Psoas muscle (tissue), 8 donors: ENCODE data around the gene PID1. TPM values are rescaled to one million over a fixed set of nuclear protein-coding genes. Genes with fewer than 3 reads are reported as not detected.

Experiments
- ATAC-seq, 4 donors: fragments of 200-7000 bp; cut with Tn5 transposase; one replicate each; pipeline ENCODE4 v1.9.1; 2020; ENCODE audit warnings: moderate library complexity in 3 of 4, mild to moderate bottlenecking in 2 of 4
- DNase-seq, 2 donors: peaks; one replicate each; pipeline ENCODE4 v3.0.0-alpha.2; 2020
- H3K27ac ChIP-seq: fragments of 200-600 bp; one replicate; pipeline ENCODE4 v1.8.0; 2022
- H3K27me3 ChIP-seq, 3 donors: fragments of 200-600 bp in 1 of 3; one replicate each; pipeline versions ENCODE4 v1.6.1 to v1.8.0; 2013 to 2022; ENCODE audit warnings: low read length in 2 of 3, mild to moderate bottlenecking in 2 of 3, moderate library complexity in 1 of 3; ENCODE audit not compliant: insufficient read depth in 3 of 3
- H3K36me3 ChIP-seq, 2 donors: fragments of 200-600 bp in 1 of 2; one replicate each; pipeline versions ENCODE4 v1.6.1 to v1.8.0; 2013 to 2022; ENCODE audit warnings: low read depth in 1 of 2, mild to moderate bottlenecking in 1 of 2, moderate library complexity in 1 of 2; ENCODE audit not compliant: insufficient read depth in 1 of 2
- H3K4me1 ChIP-seq: fragments of 200-600 bp; one replicate; pipeline ENCODE4 v1.8.0; 2022
- H3K4me3 ChIP-seq: fragments of 200-600 bp; one replicate; pipeline ENCODE4 v1.8.0; 2022; ENCODE audit warnings: mild to moderate bottlenecking
- H3K9me3 ChIP-seq: fragments of 200-600 bp; one replicate; pipeline ENCODE4 v1.8.0; 2022
- CTCF ChIP-seq: fragments of 200-600 bp; IDR thresholded peaks from one replicate; pipeline ENCODE4 v1.8.0; 2022; ENCODE audit warnings: antibody characterized with exemption
- WGBS, 3 donors: extraction: QIAGEN DNeasy Blood & Tissue Kit; methylation state at CpG; one replicate each; pipeline versions ENCODE4 v1.1.6 to v1.1.7; 2013; 5-methylcytosine and 5-hydroxymethylcytosine counted together
- intact Hi-C, 2 donors: fragments of 100-400 bp; cut with DNase I; formaldehyde crosslinking; loops; one replicate each; pipeline versions ENCODE4 v1.11.0 to v1.14.2; 2022
- polyA plus RNA-seq, 3 donors: library from polyadenylated mRNA; stranded (reverse); fragments of 200-250 nt; gene quantifications; one replicate each; pipeline ENCODE4 v1.2.3, GENCODE V29; 2013
- total RNA-seq, 4 donors: library from RNA; stranded (reverse); fragmentation: NEBNext Ultra II Directional in 2 of 4; extraction: Animal tissue kit (Norgen Biotek cat#: 25700) in 2 of 4; gene quantifications; one replicate each; pipeline versions ENCODE4 v1.2.1 to v1.2.4, GENCODE V29; 2021 to 2023
- donor health status: healthy with polysubstance abuse.
- donor health status: DM: no; HTN: no; CAD: no; lungs with moderate emphysema.
- donor health status: Bipolar disorder and iron deficiency.
- donor health status: healthy.
- donor health status: DM: yes; HTN: yes; CAD: no.
- donor health status: DM: no; HTN: no; CAD: no.
- donor health status: DM: no; HTN: no; CAD: no.
- donor health status: DM: yes; HTN: yes; CAD: no.

The PID1 gene
- total and polyA plus RNA-seq, 7 donors = 4.3 to 10.6 (median 6.6) TPM

GRCh38 chr2:229160984-229161383 is 110.1 kb downstream of the PID1 start:
- no peaks in the 10 kb centered on the region for H3K9me3 ChIP-seq
- WGBS, 3 donors = 71 to 91% (median 81%) methylated on average over 2 of the region's 2 CpGs
- intact Hi-C loops = no loop called here
- H3K4me3 ChIP-seq = no peak overlapping the region
- no peak for TF ChIP-seq CTCF
- no peaks in the 10 kb centered on the region for H3K4me1 ChIP-seq
- H3K27ac ChIP-seq = no peak overlapping the region
- DNase-seq (no peak), ATAC-seq (peak in 2 of 4 donors; percentile 62 to 64)
- no peaks in the 10 kb centered on the region for H3K36me3 ChIP-seq
- no peaks in the 10 kb centered on the region for H3K27me3 ChIP-seq

GRCh38 chr2:229160180-229160579 is 110.9 kb downstream of the PID1 start:
- TF ChIP-seq CTCF = no peak
- intact Hi-C loops = no loop called here
- H3K27ac ChIP-seq = no peak overlapping the region
- H3K27me3 ChIP-seq = no peaks in the 10 kb centered on the region
- no peaks in the 10 kb centered on the region for H3K4me1 ChIP-seq
- DNase-seq (no peak), ATAC-seq (peak in 2 of 4 donors; percentile 51 to 55)
- H3K4me3 ChIP-seq = no peak overlapping the region
- H3K9me3 ChIP-seq = no peaks in the 10 kb centered on the region
- 93 to 99% (median 95%) methylated on average over 3 of the region's 3 CpGs for WGBS, 3 donors
- no peaks in the 10 kb centered on the region for H3K36me3 ChIP-seq

GRCh38 chr2:229159405-229159804 is 111.7 kb downstream of the PID1 start:
- TF ChIP-seq CTCF = no peak
- WGBS, 3 donors = 58 to 76% (median 70%) methylated on average over 2 of the region's 2 CpGs
- H3K4me3 ChIP-seq = no peak overlapping the region
- H3K27me3 ChIP-seq = no peaks in the 10 kb centered on the region
- no peak overlapping the region for H3K27ac ChIP-seq
- H3K36me3 ChIP-seq = no peaks in the 10 kb centered on the region
- ATAC-seq (no peak), DNase-seq (no peak)
- H3K9me3 ChIP-seq = no peaks in the 10 kb centered on the region
- intact Hi-C loops = no loop called here
- no peaks in the 10 kb centered on the region for H3K4me1 ChIP-seq

GRCh38 chr2:229154381-229154780 is 116.7 kb downstream of the PID1 start:
- Histone ChIP-seq H3K27ac (no peak overlapping the region), H3K4me1 (no peaks in the 10 kb centered on the region), H3K4me3 (no peak overlapping the region), H3K9me3 (no peaks in the 10 kb centered on the region), H3K36me3 (no peaks in the 10 kb centered on the region), H3K27me3 (no peaks in the 10 kb centered on the region)
- no peak for TF ChIP-seq CTCF
- DNase-seq (no peak), ATAC-seq (no peak)
- WGBS, 3 donors = 76 to 92% (median 85%) methylated on average over 6 of the region's 6 CpGs
- intact Hi-C loops = no loop called here

- Histone ChIP-seq H3K27ac (no peak overlapping the region), H3K9me3 (no peaks in the 10 kb centered on the region), H3K27me3 (no peaks in the 10 kb centered on the region), H3K4me1 (no peaks in the 10 kb centered on the region), H3K4me3 (no peak overlapping the region), H3K36me3 (no peaks in the 10 kb centered on the region)
- 74 to 82% (median 82%) methylated on average over 4 of the region's 4 CpGs for WGBS, 3 donors
- intact Hi-C loops = no loop called here
- no peak for DNase-seq
- ATAC-seq = no peak
- no peak for TF ChIP-seq CTCF
Observed at GRCh38 chr2:229153951-229154350, 117.1 kb downstream of the PID1 start.
